Activated naive CD8-positive, alpha-beta T cell treated with anti-CD3 and anti-CD28 coated beads for 36 hours (primary cell): Measurements from ENCODE around the gene SLC22A8. TPM values are rescaled to one million over a fixed set of nuclear protein-coding genes. Genes with fewer than 3 reads are reported as not detected.
A peak's percentile ranks its signal among the peaks of the same experiment; 100 is the strongest.
"Not testable (repeated sequence)": the region's sequence is repeated elsewhere in the genome, so short reads cannot be mapped to it uniquely, and the experiment has no call there.

Source experiments
- DNase-seq: peaks from one replicate; pipeline ENCODE4 v3.0.0; 2021
- H3K27ac Mint-ChIP-seq: one replicate; pipeline ENCODE4 v1.8.0; 2022; ENCODE audit warnings: mild to moderate bottlenecking, moderate library complexity, mixed read lengths
- H3K27me3 Mint-ChIP-seq: one replicate; pipeline ENCODE4 v1.8.0; 2022; ENCODE audit warnings: mild to moderate bottlenecking, mixed read lengths
- H3K36me3 Mint-ChIP-seq: one replicate; pipeline ENCODE4 v1.8.0; 2021; ENCODE audit warnings: mild to moderate bottlenecking, mixed read lengths
- H3K4me1 Mint-ChIP-seq: one replicate; pipeline ENCODE4 v1.8.0; 2021; ENCODE audit warnings: mixed read lengths
- H3K4me3 Mint-ChIP-seq: one replicate; pipeline ENCODE4 v1.8.0; 2022; ENCODE audit warnings: mild to moderate bottlenecking, moderate library complexity, mixed read lengths
- H3K9me3 Mint-ChIP-seq: one replicate; pipeline ENCODE4 v1.8.0; 2022; ENCODE audit warnings: mixed read lengths
- total RNA-seq, 2 experiments: library from RNA; stranded (reverse); gene quantifications; one replicate each; pipeline ENCODE4 v1.2.3, GENCODE V29; 2021

The SLC22A8 gene
- total RNA-seq: not detected

GRCh38 chr11:63015521-63016215, at the start of gene SLC22A8:
TSS of gene SLC22A8 (minus strand) at chr11:63015841. CDS start at chr11:63014958, 883 bp downstream.
- Mint-ChIP-seq H3K36me3 (no peaks in the 10 kb centered on the region), H3K27me3 (peaks cover 16% of the 10 kb centered on the region), H3K9me3 (no peaks in the 10 kb centered on the region), H3K27ac (no peak within 1 kb of the TSS), H3K4me3 (no peak within 1 kb of the TSS), H3K4me1 (no peaks in the 10 kb centered on the region)
- no peak for DNase-seq

GRCh38 chr11:63046203-63046602, 30.6 kb upstream of the SLC22A8 start:
- H3K9me3 Mint-ChIP-seq, DNase-seq, H3K4me1 Mint-ChIP-seq, H3K4me3 Mint-ChIP-seq, H3K36me3 Mint-ChIP-seq, H3K27ac Mint-ChIP-seq: not testable (repeated sequence)
- H3K27me3 Mint-ChIP-seq: peaks cover 21% of the 10 kb centered on the region

- Mint-ChIP-seq H3K9me3 (peaks cover 3% of the 10 kb centered on the region), H3K4me1 (no peaks in the 10 kb centered on the region), H3K36me3 (no peaks in the 10 kb centered on the region), H3K4me3 (no peak overlapping the region), H3K27me3 (peaks cover 27% of the 10 kb centered on the region), H3K27ac (no peak overlapping the region)
- no peak for DNase-seq
These were observed 27.0 kb upstream of the SLC22A8 start for GRCh38 chr11:63042596-63042995.

GRCh38 chr11:63032457-63032856, 16.8 kb upstream of the SLC22A8 start:
- Mint-ChIP-seq H3K36me3 (no peaks in the 10 kb centered on the region), H3K9me3 (no peaks in the 10 kb centered on the region), H3K4me3 (no peak overlapping the region), H3K27ac (no peak overlapping the region), H3K4me1 (no peaks in the 10 kb centered on the region), H3K27me3 (peaks cover 16% of the 10 kb centered on the region)
- DNase-seq: no peak

GRCh38 chr11:63023841-63024648, 8.4 kb upstream of the SLC22A8 start:
- peak; percentile 78 for DNase-seq
- Mint-ChIP-seq H3K36me3 (no peaks in the 10 kb centered on the region), H3K9me3 (no peaks in the 10 kb centered on the region), H3K27ac (no peak overlapping the region), H3K4me1 (peaks cover 8% of the 10 kb centered on the region), H3K4me3 (peak overlapping the region; percentile 19), H3K27me3 (peaks cover 21% of the 10 kb centered on the region)

- Mint-ChIP-seq H3K27me3 (peaks cover 28% of the 10 kb centered on the region), H3K9me3 (no peaks in the 10 kb centered on the region), H3K4me1 (peaks cover 8% of the 10 kb centered on the region), H3K27ac (no peak overlapping the region), H3K4me3 (no peak overlapping the region), H3K36me3 (no peaks in the 10 kb centered on the region)
- DNase-seq: no peak
These were observed 7.7 kb upstream of the SLC22A8 start for GRCh38 chr11:63023222-63023814.

GRCh38 chr11:63022441-63022840, 6.8 kb upstream of the SLC22A8 start:
- Mint-ChIP-seq H3K36me3 (no peaks in the 10 kb centered on the region), H3K27me3 (peaks cover 36% of the 10 kb centered on the region), H3K4me1 (peaks cover 8% of the 10 kb centered on the region), H3K27ac (no peak overlapping the region), H3K4me3 (no peak overlapping the region), H3K9me3 (no peaks in the 10 kb centered on the region)
- DNase-seq: no peak

- Mint-ChIP-seq H3K4me1 (peaks cover 8% of the 10 kb centered on the region), H3K27me3 (peaks cover 36% of the 10 kb centered on the region), H3K9me3 (no peaks in the 10 kb centered on the region), H3K4me3 (no peak overlapping the region), H3K36me3 (no peaks in the 10 kb centered on the region), H3K27ac (no peak overlapping the region)
- peak; percentile 44 for DNase-seq
These were observed 5.1 kb upstream of the SLC22A8 start for GRCh38 chr11:63020671-63021291.

- Mint-ChIP-seq H3K36me3 (no peaks in the 10 kb centered on the region), H3K4me3 (no peak overlapping the region), H3K27me3 (peaks cover 36% of the 10 kb centered on the region), H3K9me3 (no peaks in the 10 kb centered on the region), H3K4me1 (peaks cover 8% of the 10 kb centered on the region), H3K27ac (no peak overlapping the region)
- DNase-seq: no peak
These were observed 3.9 kb upstream of the SLC22A8 start for GRCh38 chr11:63019506-63019905.

- no peak for DNase-seq
- Mint-ChIP-seq H3K4me1 (no peaks in the 10 kb centered on the region), H3K4me3 (no peak overlapping the region), H3K36me3 (no peaks in the 10 kb centered on the region), H3K9me3 (no peaks in the 10 kb centered on the region), H3K27me3 (peaks cover 22% of the 10 kb centered on the region), H3K27ac (no peak overlapping the region)
These were observed 1.8 kb upstream of the SLC22A8 start for GRCh38 chr11:63017306-63017974.

- no peak for DNase-seq
- H3K9me3 Mint-ChIP-seq: no peaks in the 10 kb centered on the region
- no peak overlapping the region for H3K4me3 Mint-ChIP-seq
- no peak overlapping the region for H3K27ac Mint-ChIP-seq
- H3K27me3 Mint-ChIP-seq: peaks cover 16% of the 10 kb centered on the region
- H3K4me1 Mint-ChIP-seq: no peaks in the 10 kb centered on the region
- no peaks in the 10 kb centered on the region for H3K36me3 Mint-ChIP-seq
These were observed 1.1 kb downstream of the SLC22A8 start for GRCh38 chr11:63014408-63015055.

GRCh38 chr11:63012839-63013238, 2.8 kb downstream of the SLC22A8 start:
- Mint-ChIP-seq H3K27ac (no peak overlapping the region), H3K36me3 (no peaks in the 10 kb centered on the region), H3K4me1 (no peaks in the 10 kb centered on the region), H3K27me3 (peaks cover 3% of the 10 kb centered on the region), H3K4me3 (no peak overlapping the region), H3K9me3 (no peaks in the 10 kb centered on the region)
- DNase-seq: no peak

- no peaks in the 10 kb centered on the region for H3K9me3 Mint-ChIP-seq
- H3K27ac Mint-ChIP-seq: no peak overlapping the region
- H3K4me1 Mint-ChIP-seq: no peaks in the 10 kb centered on the region
- DNase-seq: no peak
- H3K4me3 Mint-ChIP-seq: no peak overlapping the region
- H3K36me3 Mint-ChIP-seq: no peaks in the 10 kb centered on the region
- no peaks in the 10 kb centered on the region for H3K27me3 Mint-ChIP-seq
These were observed 3.2 kb downstream of the SLC22A8 start for GRCh38 chr11:63012430-63012829.

- Mint-ChIP-seq H3K27ac (no peak overlapping the region), H3K36me3 (no peaks in the 10 kb centered on the region), H3K9me3 (no peaks in the 10 kb centered on the region), H3K4me3 (no peak overlapping the region), H3K27me3 (no peaks in the 10 kb centered on the region), H3K4me1 (no peaks in the 10 kb centered on the region)
- no peak for DNase-seq
These were observed 4.7 kb downstream of the SLC22A8 start for GRCh38 chr11:63010934-63011439.
